Neural progenitor cell (in vitro differentiated cells): ENCODE results near the gene OVCA2. TPM values are rescaled to one million over a fixed set of nuclear protein-coding genes. Genes with fewer than 3 reads are reported as not detected.

ENCODE experiments used
- DNase-seq: peaks from one replicate; pipeline ENCODE4 v3.0.0-alpha.2; 2016; ENCODE audit warnings: low spot score
- H2AFZ ChIP-seq: fragments of 200-600 bp; sonication (generic); replicated peaks from 2 replicates; pipeline ENCODE4 v1.6.1; 2016; ENCODE audit warnings: antibody characterized with exemption
- H3F3A ChIP-seq: fragments of 200-600 bp; sonication (generic); 2 replicates; pipeline ENCODE4 v1.6.1; 2016; ENCODE audit warnings: antibody characterized with exemption, low read depth
- H3K27ac ChIP-seq: fragments of 200-600 bp; sonication (generic); 2 replicates; pipeline ENCODE4 v1.5.1; 2016; ENCODE audit warnings: mild to moderate bottlenecking
- H3K27me3 ChIP-seq: fragments of 200-600 bp; sonication (generic); 2 replicates; pipeline ENCODE4 v1.6.1; 2016; ENCODE audit warnings: mild to moderate bottlenecking, moderate library complexity
- H3K36me3 ChIP-seq: fragments of 200-600 bp; sonication (generic); 2 replicates; pipeline ENCODE4 v1.5.1; 2016
- H3K4me1 ChIP-seq: fragments of 200-600 bp; sonication (generic); 2 replicates; pipeline ENCODE4 v1.6.1; 2016; ENCODE audit warnings: mixed run types
- H3K4me2 ChIP-seq: fragments of 200-600 bp; sonication (generic); 2 replicates; pipeline ENCODE4 v1.6.1; 2016
- H3K4me3 ChIP-seq: fragments of 200-600 bp; sonication (generic); 2 replicates; pipeline ENCODE4 v1.5.1; 2016
- H3K79me2 ChIP-seq: fragments of 200-600 bp; sonication (generic); 2 replicates; pipeline ENCODE4 v1.6.1; 2016; ENCODE audit warnings: low read depth
- H3K9ac ChIP-seq: fragments of 200-600 bp; sonication (generic); 2 replicates; pipeline ENCODE4 v1.6.1; 2016
- H3K9me3 ChIP-seq: fragments of 200-600 bp; sonication (generic); 2 replicates; pipeline ENCODE4 v1.5.1; 2016; ENCODE audit warnings: low read depth
- H4K20me1 ChIP-seq: fragments of 200-600 bp; sonication (generic); 2 replicates; pipeline ENCODE4 v1.6.1; 2016; ENCODE audit warnings: low read depth
- H3K27ac Mint-ChIP-seq: 3 replicates; pipeline ENCODE4 v1.8.0; 2021; ENCODE audit warnings: mixed read lengths
- H3K27me3 Mint-ChIP-seq: 2 replicates; pipeline ENCODE4 v1.8.0; 2022; ENCODE audit warnings: low read depth, mild to moderate bottlenecking, inconsistent platforms, moderate library complexity, mixed read lengths; ENCODE audit not compliant: insufficient read depth
- H3K36me3 Mint-ChIP-seq: 3 replicates; pipeline ENCODE4 v1.8.0; 2021; ENCODE audit warnings: mixed read lengths
- H3K4me1 Mint-ChIP-seq: 3 replicates; pipeline ENCODE4 v1.8.0; 2021; ENCODE audit warnings: mixed read lengths
- H3K4me3 Mint-ChIP-seq: 3 replicates; pipeline ENCODE4 v1.8.0; 2021; ENCODE audit warnings: mild to moderate bottlenecking, moderate library complexity, mixed read lengths
- H3K9me3 Mint-ChIP-seq: 3 replicates; pipeline ENCODE4 v1.8.0; 2020; ENCODE audit warnings: mixed read lengths
- EZH2 ChIP-seq: fragments of 200-600 bp; sonication (generic); IDR thresholded peaks from 2 replicates; pipeline ENCODE4 v1.6.1; 2017; ENCODE audit warnings: antibody characterized with exemption, mild to moderate bottlenecking, moderate library complexity
- EZH2phosphoT487 ChIP-seq: fragments of 200-600 bp; sonication (generic); IDR thresholded peaks from 2 replicates; pipeline ENCODE4 v1.6.1; 2017; ENCODE audit warnings: antibody characterized with exemption
- total RNA-seq: library from RNA; depleted of rRNA; stranded (reverse); fragments of >200 nt; gene quantifications from 2 replicates; pipeline ENCODE4 v1.2.3, GENCODE V29; 2015; ENCODE audit warnings: low replicate concordance
- TF ChIP-seq, protein P1 (sequence below): fragments of 200-600 bp; sonication (generic); IDR thresholded peaks from 2 replicates; pipeline ENCODE4 v1.5.1; 2017; ENCODE audit warnings: antibody characterized with exemption, mild to moderate bottlenecking

OVCA2 gene
- total RNA-seq, 1 donor from 2014 or later, result 5.4 TPM

DNA sequence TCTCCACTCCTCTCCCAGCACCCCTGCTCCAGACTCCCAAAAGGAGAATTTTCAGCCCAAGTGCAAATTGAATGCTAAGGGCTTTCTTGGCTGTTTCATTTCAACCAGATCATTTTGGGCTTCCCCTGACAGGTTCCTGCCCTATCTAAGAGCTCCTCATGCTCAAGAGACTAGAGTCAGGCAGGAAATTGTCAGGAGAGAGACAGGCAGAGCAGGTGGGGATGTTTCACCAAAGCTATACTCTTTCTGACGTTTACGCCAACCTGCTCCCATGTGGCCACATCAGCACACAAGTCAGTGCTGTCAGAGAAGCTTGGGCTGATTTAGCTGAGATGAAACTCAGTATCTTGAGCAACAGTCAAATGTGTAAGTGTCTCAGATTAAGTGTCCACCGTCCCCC is 44.5 kb downstream of the OVCA2 start:
- no peaks in the 10 kb centered on the region for H3K79me2 ChIP-seq
- H3K4me2 ChIP-seq, result no peak overlapping the region
- no peaks in the 10 kb centered on the region for H3K9me3 Mint-ChIP-seq
- H2AFZ ChIP-seq, result no peak overlapping the region
- H3K4me1 Mint-ChIP-seq, result peaks cover 39% of the 10 kb centered on the region
- H3K27me3 ChIP-seq, result no peaks in the 10 kb centered on the region
- H3K36me3 Mint-ChIP-seq, result peaks cover 22% of the 10 kb centered on the region
- H3K27me3 Mint-ChIP-seq, result no peaks in the 10 kb centered on the region
- TF ChIP-seq, protein P1, sequence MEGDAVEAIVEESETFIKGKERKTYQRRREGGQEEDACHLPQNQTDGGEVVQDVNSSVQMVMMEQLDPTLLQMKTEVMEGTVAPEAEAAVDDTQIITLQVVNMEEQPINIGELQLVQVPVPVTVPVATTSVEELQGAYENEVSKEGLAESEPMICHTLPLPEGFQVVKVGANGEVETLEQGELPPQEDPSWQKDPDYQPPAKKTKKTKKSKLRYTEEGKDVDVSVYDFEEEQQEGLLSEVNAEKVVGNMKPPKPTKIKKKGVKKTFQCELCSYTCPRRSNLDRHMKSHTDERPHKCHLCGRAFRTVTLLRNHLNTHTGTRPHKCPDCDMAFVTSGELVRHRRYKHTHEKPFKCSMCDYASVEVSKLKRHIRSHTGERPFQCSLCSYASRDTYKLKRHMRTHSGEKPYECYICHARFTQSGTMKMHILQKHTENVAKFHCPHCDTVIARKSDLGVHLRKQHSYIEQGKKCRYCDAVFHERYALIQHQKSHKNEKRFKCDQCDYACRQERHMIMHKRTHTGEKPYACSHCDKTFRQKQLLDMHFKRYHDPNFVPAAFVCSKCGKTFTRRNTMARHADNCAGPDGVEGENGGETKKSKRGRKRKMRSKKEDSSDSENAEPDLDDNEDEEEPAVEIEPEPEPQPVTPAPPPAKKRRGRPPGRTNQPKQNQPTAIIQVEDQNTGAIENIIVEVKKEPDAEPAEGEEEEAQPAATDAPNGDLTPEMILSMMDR, result no peak
- no peak for TF ChIP-seq EZH2phosphoT487
- TF ChIP-seq EZH2, result no peak
- peaks cover 17% of the 10 kb centered on the region for H3K4me1 ChIP-seq
- peaks cover 9% of the 10 kb centered on the region for H4K20me1 ChIP-seq
- no peak overlapping the region for H3K9ac ChIP-seq
- H3K9me3 ChIP-seq, result no peaks in the 10 kb centered on the region
- no peak overlapping the region for H3K27ac ChIP-seq
- H3K4me3 ChIP-seq, result no peak overlapping the region
- no peaks in the 10 kb centered on the region for H3F3A ChIP-seq
- no peaks in the 10 kb centered on the region for H3K36me3 ChIP-seq
- H3K4me3 Mint-ChIP-seq, result no peak overlapping the region
- DNase-seq, result no peak
- peak overlapping the region; percentile 20 for H3K27ac Mint-ChIP-seq

DNA sequence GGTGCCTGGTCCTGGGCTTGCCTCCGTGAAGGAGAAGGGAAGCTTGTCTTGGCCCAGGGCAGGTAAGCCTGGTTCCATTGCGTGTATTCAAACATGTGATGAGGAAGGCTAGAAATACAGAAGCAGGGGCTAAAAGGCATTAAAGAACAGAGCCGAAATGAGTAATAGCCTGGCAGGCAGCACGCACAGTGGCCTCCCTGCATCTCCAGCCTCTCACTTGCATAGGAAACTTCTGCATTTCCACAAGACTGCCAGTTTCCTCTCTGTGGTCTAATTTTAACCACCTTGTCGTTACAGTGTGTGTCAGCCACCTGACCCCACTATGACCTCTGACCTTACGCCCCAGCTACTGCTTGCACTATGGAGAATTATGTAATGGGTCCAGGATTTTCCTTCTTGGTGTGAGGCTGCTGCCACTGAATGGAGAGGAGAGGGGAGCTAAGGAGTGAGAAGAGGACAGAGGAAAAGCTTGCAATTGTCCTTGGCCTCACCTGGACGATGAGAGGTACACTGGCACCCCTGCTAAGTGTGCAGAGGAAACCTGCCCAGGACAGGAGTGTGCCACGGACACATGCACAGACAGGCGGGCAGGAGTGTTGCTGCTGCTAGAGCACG is 45.9 kb downstream of the OVCA2 start:
- TF ChIP-seq EZH2phosphoT487, result no peak
- no peak for TF ChIP-seq EZH2
- TF ChIP-seq, protein P1, result no peak
- H3K9me3 Mint-ChIP-seq, result no peaks in the 10 kb centered on the region

DNA sequence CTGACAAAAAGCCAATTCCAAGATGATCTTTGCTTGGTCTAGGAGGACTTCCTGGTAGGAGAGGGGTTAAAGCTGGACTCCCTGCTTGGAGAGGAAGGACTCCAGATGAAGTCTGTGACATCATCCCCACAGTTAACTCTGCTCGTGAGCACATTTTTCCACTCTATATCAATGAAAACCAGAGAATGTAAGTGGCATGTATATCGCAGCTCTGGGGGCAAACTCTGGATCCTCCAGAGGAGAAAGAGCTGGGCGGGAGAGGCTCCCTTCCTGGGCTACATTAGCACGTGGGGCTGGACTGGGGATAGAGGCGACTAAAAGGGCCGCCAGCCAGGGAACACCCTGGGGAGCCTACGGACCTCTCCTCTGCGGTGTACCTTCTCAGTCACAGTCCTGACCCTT is 47.2 kb downstream of the OVCA2 start:
- no peak overlapping the region for H3K4me2 ChIP-seq
- H3K27me3 Mint-ChIP-seq, result no peaks in the 10 kb centered on the region
- H3F3A ChIP-seq, result no peaks in the 10 kb centered on the region
- no peak overlapping the region for H3K27ac Mint-ChIP-seq
- no peak overlapping the region for H3K4me3 Mint-ChIP-seq
- no peak for TF ChIP-seq EZH2phosphoT487
- TF ChIP-seq, protein P1, result no peak
- no peak for TF ChIP-seq EZH2
- H3K9me3 ChIP-seq, result no peaks in the 10 kb centered on the region
- H3K4me1 ChIP-seq, result peaks cover 19% of the 10 kb centered on the region
- no peak overlapping the region for H3K9ac ChIP-seq
- peaks cover 35% of the 10 kb centered on the region for H3K4me1 Mint-ChIP-seq
- H3K27me3 ChIP-seq, result no peaks in the 10 kb centered on the region
- H3K4me3 ChIP-seq, result no peak overlapping the region
- no peaks in the 10 kb centered on the region for H3K36me3 ChIP-seq
- H4K20me1 ChIP-seq, result peaks cover 6% of the 10 kb centered on the region
- H3K79me2 ChIP-seq, result no peaks in the 10 kb centered on the region
- DNase-seq, result no peak
- no peaks in the 10 kb centered on the region for H3K9me3 Mint-ChIP-seq
- H3K27ac ChIP-seq, result no peak overlapping the region
- peaks cover 16% of the 10 kb centered on the region for H3K36me3 Mint-ChIP-seq
- no peak overlapping the region for H2AFZ ChIP-seq

More for the DNA sequence above, 45.9 kb downstream of the OVCA2 start:
- no peaks in the 10 kb centered on the region for H3K36me3 ChIP-seq
- H4K20me1 ChIP-seq, result peaks cover 9% of the 10 kb centered on the region
- no peak overlapping the region for H3K27ac Mint-ChIP-seq
- H3K4me1 ChIP-seq, result peaks cover 19% of the 10 kb centered on the region
- H3K4me1 Mint-ChIP-seq, result peaks cover 40% of the 10 kb centered on the region
- no peak overlapping the region for H3K27ac ChIP-seq
- no peak overlapping the region for H3K4me3 Mint-ChIP-seq
- H3K9ac ChIP-seq, result no peak overlapping the region
- no peaks in the 10 kb centered on the region for H3K27me3 Mint-ChIP-seq
- peaks cover 17% of the 10 kb centered on the region for H3K36me3 Mint-ChIP-seq
- H3F3A ChIP-seq, result no peaks in the 10 kb centered on the region
- H3K27me3 ChIP-seq, result no peaks in the 10 kb centered on the region
- H3K4me2 ChIP-seq, result no peak overlapping the region
- no peak for DNase-seq
- H3K4me3 ChIP-seq, result no peak overlapping the region
- H3K9me3 ChIP-seq, result no peaks in the 10 kb centered on the region
- H3K79me2 ChIP-seq, result no peaks in the 10 kb centered on the region
- no peak overlapping the region for H2AFZ ChIP-seq
